ENCODE data around the gene P3H1.

DNA sequence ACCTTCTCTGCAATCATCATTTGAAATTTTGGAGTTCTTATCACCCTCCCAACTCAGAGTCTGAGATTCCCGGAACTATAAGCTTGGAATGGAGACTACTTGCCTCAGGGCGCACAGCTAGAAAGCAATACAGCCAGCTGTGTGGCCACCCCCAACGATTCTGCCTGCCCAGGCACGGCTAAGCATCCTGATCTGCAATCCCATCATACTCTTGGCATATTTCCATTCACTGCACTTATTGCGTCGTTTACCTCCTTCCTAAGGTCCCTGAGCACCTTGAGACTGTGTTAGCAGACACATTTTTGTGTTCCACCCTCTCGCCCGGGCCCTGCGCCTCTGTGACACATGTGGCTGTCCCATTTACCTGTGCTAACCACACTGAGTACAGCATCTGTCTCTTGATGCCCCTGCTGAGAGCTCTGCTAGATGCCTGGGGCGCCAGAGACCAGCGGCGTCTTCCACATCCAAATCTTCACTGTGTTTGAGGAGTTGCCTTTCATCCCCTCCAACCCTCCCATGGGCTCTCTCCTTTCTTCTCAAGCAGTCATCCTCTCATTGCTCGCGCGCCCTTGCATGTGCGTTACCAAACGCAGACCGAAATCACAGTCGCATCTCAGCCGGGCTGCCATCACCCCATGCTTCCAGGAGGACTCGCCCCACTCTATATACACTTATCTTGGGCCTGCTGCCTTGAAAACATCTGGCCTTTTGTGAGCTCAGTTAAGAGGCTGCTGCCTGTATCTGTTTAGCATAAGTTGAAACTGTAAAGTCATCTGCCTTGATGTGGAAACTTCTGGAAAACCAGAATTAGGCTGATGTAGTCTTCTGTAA is 23.3 kb downstream of the P3H1 start:
- TF ChIP-seq, protein P1, sequence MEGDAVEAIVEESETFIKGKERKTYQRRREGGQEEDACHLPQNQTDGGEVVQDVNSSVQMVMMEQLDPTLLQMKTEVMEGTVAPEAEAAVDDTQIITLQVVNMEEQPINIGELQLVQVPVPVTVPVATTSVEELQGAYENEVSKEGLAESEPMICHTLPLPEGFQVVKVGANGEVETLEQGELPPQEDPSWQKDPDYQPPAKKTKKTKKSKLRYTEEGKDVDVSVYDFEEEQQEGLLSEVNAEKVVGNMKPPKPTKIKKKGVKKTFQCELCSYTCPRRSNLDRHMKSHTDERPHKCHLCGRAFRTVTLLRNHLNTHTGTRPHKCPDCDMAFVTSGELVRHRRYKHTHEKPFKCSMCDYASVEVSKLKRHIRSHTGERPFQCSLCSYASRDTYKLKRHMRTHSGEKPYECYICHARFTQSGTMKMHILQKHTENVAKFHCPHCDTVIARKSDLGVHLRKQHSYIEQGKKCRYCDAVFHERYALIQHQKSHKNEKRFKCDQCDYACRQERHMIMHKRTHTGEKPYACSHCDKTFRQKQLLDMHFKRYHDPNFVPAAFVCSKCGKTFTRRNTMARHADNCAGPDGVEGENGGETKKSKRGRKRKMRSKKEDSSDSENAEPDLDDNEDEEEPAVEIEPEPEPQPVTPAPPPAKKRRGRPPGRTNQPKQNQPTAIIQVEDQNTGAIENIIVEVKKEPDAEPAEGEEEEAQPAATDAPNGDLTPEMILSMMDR (IDR thresholded peaks at IDR 0.05), result no peak
- TF ChIP-seq POLR2A (IDR thresholded peaks at IDR 0.05), result no peak

All from uterus (tissue), 2 donors.